ENCODE measurements around the gene SIRPB1. TPM values are rescaled to one million over a fixed set of nuclear protein-coding genes. Genes with fewer than 3 reads are reported as not detected.
"Not testable (repeated sequence)": the region's sequence is repeated elsewhere in the genome, so short reads cannot be mapped to it uniquely, and the experiment has no call there.

The SIRPB1 gene
- polyA plus RNA-seq, 2 of the 4 experiments (the other 2 are of a cell fraction) = 0.10 to 0.56 TPM

DNA sequence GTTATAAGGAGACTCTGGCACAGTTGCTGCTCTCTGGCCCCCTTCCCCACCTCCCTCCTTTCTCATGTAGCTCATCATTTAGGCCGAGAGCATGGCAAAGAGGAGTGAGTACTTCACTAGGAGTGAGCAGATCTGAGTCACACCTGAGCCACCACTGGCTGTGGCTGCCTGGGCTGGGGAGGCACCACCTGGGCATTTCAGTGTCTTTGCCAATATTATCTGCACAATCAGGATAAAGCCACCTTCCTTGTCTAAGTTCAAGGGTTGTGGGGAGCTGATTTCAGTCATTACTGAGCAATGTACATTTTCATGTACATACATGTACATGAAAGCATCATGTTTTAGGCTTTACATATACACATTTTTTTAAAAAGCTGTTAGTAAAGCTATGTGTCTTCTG is 43.8 kb downstream of the SIRPB1 start:
- DNase-seq (ENCODE audit: low read depth in 1 of 2, low spot score in 1 of 2); FAIRE-seq; H3K4me2 ChIP-seq; H3K4me3 ChIP-seq; H3K9me3 ChIP-seq; H3K4me1 ChIP-seq; H3K27ac ChIP-seq; ATAC-seq; POLR2A ChIA-PET: not testable (repeated sequence)
- CTCF ChIA-PET = interaction anchor here (1.3 kb wide), 1 partner anchor 38 kb away, joined by 4 read pairs; no protein-coding TSS in a partner anchor
- WGBS (ENCODE audit: missing lambda C conversion rate) = no CpG with 5 or more reads among the region's 1 CpG

DNA sequence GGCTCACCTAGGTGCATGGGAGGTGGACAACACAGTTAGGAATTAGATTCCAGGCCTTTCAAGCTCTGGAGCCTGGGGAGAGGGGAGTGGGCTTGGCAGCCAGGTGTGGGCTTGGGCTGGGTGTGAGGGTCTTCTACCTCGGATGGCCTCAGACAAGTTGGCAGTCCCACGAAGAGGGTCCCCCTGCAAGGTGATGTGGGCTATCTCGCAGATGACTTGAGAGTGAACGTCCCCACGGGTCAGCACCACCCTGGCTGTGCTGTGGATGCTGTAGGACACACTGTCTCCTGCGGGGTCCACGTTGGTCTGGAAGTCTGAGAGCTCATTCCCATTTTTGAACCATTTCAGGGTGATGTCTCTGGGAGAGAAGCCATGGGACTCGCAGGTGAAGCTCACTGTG is 48.2 kb downstream of the SIRPB1 start:
- DNase-seq (ENCODE audit: low read depth in 1 of 2, low spot score in 1 of 2); H3K9me3 ChIP-seq; H3K4me3 ChIP-seq; CTCF ChIA-PET; H3K27ac ChIP-seq; POLR2A ChIA-PET; H3K4me2 ChIP-seq; FAIRE-seq; ATAC-seq: not testable (repeated sequence)
- 57% methylated on average over 8 of the region's 8 CpGs for WGBS (ENCODE audit: missing lambda C conversion rate)
- peaks cover 29% of the 10 kb centered on the region for H3K4me1 ChIP-seq

Small RNA genes lying within 50 kb of the gene (small RNA-seq; reads per million reads assigned to genes)
- gene RN7SL561P = 0 reads per million in 6 experiments

Other genes with a start within 250 kb of the SIRPB1 start
- gene FKBP1A, start 227.0 kb downstream of the SIRPB1 start, polyA plus RNA-seq (2011; rRNA removed) = 535 and 848 TPM in 2 replicates
- gene FKBP1A, start 227.0 kb downstream of the SIRPB1 start, polyA plus RNA-seq (2017; fragmentation: RNase III; extraction: RNeasy Plus Mini Kit Qiagen cat#74134 plus additional on column Dnase treatment) = 375 to 385 TPM (median 377 TPM) in 3 replicates
- gene NSFL1C, start 153.2 kb downstream of the SIRPB1 start, polyA plus RNA-seq (2011; rRNA removed) = 53.2 and 56.6 TPM in 2 replicates
- gene NSFL1C, start 153.2 kb downstream of the SIRPB1 start, polyA plus RNA-seq (2017; fragmentation: RNase III; extraction: RNeasy Plus Mini Kit Qiagen cat#74134 plus additional on column Dnase treatment) = 117 to 136 TPM (median 125 TPM) in 3 replicates
- gene SIRPB2, start 128.6 kb downstream of the SIRPB1 start, polyA plus RNA-seq (2011; rRNA removed) = not detected in 2 replicates
- not detected in 3 replicates for gene SIRPB2, start 128.6 kb downstream of the SIRPB1 start, polyA plus RNA-seq (2017; fragmentation: RNase III; extraction: RNeasy Plus Mini Kit Qiagen cat#74134 plus additional on column Dnase treatment)
- gene SIRPD, start 62.3 kb downstream of the SIRPB1 start, polyA plus RNA-seq (2011; rRNA removed) = not detected in 2 replicates
- not detected in 3 replicates for gene SIRPD, start 62.3 kb downstream of the SIRPB1 start, polyA plus RNA-seq (2017; fragmentation: RNase III; extraction: RNeasy Plus Mini Kit Qiagen cat#74134 plus additional on column Dnase treatment)
- gene SIRPG, start 37.8 kb upstream of the SIRPB1 start, polyA plus RNA-seq (2011; rRNA removed) = not detected in 2 replicates
- not detected in 3 replicates for gene SIRPG, start 37.8 kb upstream of the SIRPB1 start, polyA plus RNA-seq (2017; fragmentation: RNase III; extraction: RNeasy Plus Mini Kit Qiagen cat#74134 plus additional on column Dnase treatment)

Measured in A549 (cell line).